Tibial artery (tissue), 4 donors: ENCODE results near the gene INPP5D.

Experiments used
- DNase-seq, 2 donors: peaks; one replicate each; pipeline ENCODE4 v3.0.0-alpha.2; 2019
- H3K27ac ChIP-seq, 2 donors: fragments of 200-600 bp; sonication (generic) in 1 of 2; 1 replicate in 1 of 2; 2 replicates in 1 of 2; pipeline ENCODE4 v1.5.1; 2018 to 2019; ENCODE audit warnings: mild to moderate bottlenecking in 1 of 2
- H3K27me3 ChIP-seq, 2 donors: fragments of 200-600 bp; sonication (generic) in 1 of 2; one replicate each; pipeline versions ENCODE4 v1.5.1 to v1.6.0; 2016 to 2019
- H3K36me3 ChIP-seq, 3 donors: fragments of 200-600 bp; sonication (generic) in 2 of 3; one replicate each; pipeline ENCODE4 v1.5.1; 2016 to 2019; ENCODE audit warnings: mild to moderate bottlenecking in 2 of 3
- H3K4me1 ChIP-seq, 4 donors: fragments of 200-600 bp; sonication (generic) in 2 of 4; 1 replicate in 3 of 4; 2 replicates in 1 of 4; pipeline ENCODE4 v1.5.1; 2016 to 2019
- H3K4me3 ChIP-seq, 2 donors: fragments of 200-600 bp; sonication (generic) in 1 of 2; 1 replicate in 1 of 2; 2 replicates in 1 of 2; pipeline ENCODE4 v1.5.1; 2018 to 2019; ENCODE audit warnings: mild to moderate bottlenecking in 2 of 2
- H3K9me3 ChIP-seq, 3 donors: fragments of 200-600 bp; sonication (generic) in 1 of 3; one replicate each; pipeline ENCODE4 v1.5.1; 2016 to 2019
- intact Hi-C: fragments of 100-400 bp; cut with DNase I; formaldehyde crosslinking; loops from one replicate; pipeline ENCODE4 v1.15.0; 2023; ENCODE audit warnings: low total_unique reads
- TF ChIP-seq, protein P1 (sequence below), 2 experiments: fragments of 200-600 bp in 1 of 2; fragments of 450-650 bp in 1 of 2; IDR thresholded peaks; one replicate each; pipeline ENCODE4 v1.5.1; 2017 to 2019; ENCODE audit warnings: antibody characterized with exemption in 2 of 2, mild to moderate bottlenecking in 1 of 2, moderate library complexity in 1 of 2

The INPP5D gene

DNA sequence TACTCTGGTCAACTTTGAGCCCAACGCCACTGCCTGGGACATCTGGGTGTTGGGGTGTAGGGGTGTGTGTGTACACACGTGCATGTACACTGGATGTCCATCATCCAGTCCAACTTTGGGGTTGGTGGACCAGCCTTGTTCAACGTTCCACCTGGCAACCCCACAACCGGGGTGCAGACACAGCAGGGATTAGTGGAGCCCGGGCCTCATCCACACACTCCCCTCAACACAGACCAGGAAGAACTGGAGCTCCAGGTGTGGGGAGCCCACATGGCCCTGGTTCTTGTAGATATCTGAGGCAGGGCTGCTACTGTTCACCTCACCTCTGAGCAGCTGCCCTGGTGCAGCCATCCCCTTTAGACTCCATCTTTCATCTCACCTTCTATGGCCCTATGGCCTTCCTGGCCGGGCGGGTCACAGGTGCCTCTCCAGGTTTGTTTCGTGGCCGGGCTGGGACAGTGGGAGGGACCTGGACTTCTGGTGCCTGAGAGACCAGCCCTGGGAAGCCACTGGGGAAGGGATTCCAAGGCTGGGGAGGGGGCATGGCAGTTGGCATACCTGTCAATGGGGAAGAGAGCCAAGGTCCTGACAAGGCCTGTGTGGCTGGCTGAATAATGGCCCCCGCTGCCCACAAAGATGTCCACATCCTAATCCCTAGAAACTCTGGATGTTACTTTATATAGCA, 20.2 kb upstream of the INPP5D start:
- Histone ChIP-seq H3K9me3 (no peaks in the 10 kb centered on the region), H3K36me3 (no peaks in the 10 kb centered on the region), H3K27me3 (peaks cover 0 to 10% of the 10 kb centered on the region in 2 donors), H3K4me1 (no peaks in the 10 kb centered on the region), H3K4me3 (no peak overlapping the region), H3K27ac (no peak overlapping the region)
- TF ChIP-seq, protein P1, sequence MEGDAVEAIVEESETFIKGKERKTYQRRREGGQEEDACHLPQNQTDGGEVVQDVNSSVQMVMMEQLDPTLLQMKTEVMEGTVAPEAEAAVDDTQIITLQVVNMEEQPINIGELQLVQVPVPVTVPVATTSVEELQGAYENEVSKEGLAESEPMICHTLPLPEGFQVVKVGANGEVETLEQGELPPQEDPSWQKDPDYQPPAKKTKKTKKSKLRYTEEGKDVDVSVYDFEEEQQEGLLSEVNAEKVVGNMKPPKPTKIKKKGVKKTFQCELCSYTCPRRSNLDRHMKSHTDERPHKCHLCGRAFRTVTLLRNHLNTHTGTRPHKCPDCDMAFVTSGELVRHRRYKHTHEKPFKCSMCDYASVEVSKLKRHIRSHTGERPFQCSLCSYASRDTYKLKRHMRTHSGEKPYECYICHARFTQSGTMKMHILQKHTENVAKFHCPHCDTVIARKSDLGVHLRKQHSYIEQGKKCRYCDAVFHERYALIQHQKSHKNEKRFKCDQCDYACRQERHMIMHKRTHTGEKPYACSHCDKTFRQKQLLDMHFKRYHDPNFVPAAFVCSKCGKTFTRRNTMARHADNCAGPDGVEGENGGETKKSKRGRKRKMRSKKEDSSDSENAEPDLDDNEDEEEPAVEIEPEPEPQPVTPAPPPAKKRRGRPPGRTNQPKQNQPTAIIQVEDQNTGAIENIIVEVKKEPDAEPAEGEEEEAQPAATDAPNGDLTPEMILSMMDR (IDR thresholded peaks at IDR 0.05), result no peak
- intact Hi-C loops, result no loop called here
- DNase-seq, result no peak

DNA sequence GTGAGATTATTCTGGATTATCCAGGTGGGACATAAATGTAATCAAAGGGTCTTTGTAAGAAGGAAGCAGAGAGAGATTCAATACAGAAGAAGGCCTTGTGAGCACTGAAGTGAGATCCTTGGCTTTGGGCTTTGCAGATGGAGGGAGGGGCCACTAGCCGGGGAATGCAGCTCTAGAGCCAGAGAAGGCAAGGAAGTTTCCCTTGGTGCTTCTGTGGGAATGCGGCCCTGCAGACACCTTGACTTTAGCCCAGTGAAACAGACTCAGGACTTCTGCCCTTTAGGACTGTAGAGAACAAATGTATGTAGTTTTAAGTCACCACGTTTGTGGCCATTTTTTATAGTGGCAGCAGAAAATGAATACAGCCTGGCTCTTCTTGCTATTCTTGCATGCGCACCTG, 19.6 kb upstream of the INPP5D start:
- H3K27ac ChIP-seq, result no peak overlapping the region
- intact Hi-C loops, result no loop called here

DNA sequence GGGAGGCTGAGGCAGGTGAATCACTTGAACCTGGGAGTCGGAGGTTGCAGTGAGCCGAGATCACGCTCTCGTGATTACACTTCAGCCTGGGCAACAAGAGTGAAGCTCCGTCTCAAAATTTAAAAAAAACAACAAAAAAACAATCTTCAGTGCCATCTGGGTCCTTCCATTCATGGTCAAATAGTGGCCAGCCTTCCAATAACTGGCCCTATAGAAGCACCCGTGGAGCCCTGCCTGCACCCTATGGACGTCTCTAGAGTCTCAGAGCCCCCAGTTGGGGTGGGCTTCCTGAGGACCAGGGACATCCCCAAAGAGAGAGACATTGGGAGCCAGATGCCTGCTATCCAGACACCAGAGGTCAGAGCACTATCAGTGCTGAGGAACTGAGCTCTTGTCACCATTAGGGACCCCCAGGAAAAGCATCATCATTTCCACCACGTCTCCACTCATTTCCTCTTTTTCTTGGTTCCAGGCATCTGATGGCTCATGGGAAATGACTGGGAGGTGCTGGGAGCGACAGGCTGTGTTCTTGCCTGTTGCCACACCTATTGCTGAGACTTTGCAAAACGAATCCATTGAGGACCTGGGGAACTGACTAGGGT, 18.3 kb upstream of the INPP5D start:
- peaks cover 0 to 10% of the 10 kb centered on the region in 2 donors for H3K27me3 ChIP-seq
- no peak for DNase-seq
- intact Hi-C loops, result no loop called here

More for the DNA sequence above, 19.6 kb upstream of the INPP5D start:
- Histone ChIP-seq H3K4me1 (no peaks in the 10 kb centered on the region), H3K27me3 (peaks cover 0 to 10% of the 10 kb centered on the region in 2 donors), H3K4me3 (no peak overlapping the region), H3K9me3 (no peaks in the 10 kb centered on the region), H3K36me3 (no peaks in the 10 kb centered on the region)
- TF ChIP-seq, protein P1 (IDR thresholded peaks at IDR 0.05), result no peak
- DNase-seq, result no peak

DNA sequence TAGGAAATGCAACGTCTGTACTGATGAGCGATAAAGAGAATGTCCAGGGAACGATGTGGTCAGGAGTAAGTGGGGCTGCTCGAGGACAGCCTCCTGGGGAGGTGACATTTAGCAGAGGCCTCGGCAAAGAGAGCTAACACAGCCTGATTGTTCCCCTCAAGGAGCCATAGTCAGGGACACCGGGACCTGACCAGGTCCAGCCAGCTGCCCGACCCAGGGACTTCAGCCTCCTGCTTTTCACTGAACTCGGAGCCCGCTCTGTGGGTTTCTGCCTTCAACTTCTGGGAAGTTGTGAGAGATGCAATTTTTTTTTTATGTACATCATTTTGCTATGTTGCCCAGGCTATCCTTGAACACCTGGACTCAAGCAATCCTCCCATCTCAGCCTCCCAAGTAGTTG, 17.6 kb upstream of the INPP5D start:
- no peak for DNase-seq
- Histone ChIP-seq H3K36me3 (no peaks in the 10 kb centered on the region), H3K4me3 (no peak overlapping the region), H3K27ac (no peak overlapping the region), H3K9me3 (no peaks in the 10 kb centered on the region), H3K4me1 (no peaks in the 10 kb centered on the region), H3K27me3 (peaks cover 0 to 10% of the 10 kb centered on the region in 2 donors)
- intact Hi-C loops, result no loop called here
- TF ChIP-seq, protein P1 (IDR thresholded peaks at IDR 0.05), result no peak

More for the DNA sequence above, 18.3 kb upstream of the INPP5D start:
- TF ChIP-seq, protein P1 (IDR thresholded peaks at IDR 0.05), result no peak
- Histone ChIP-seq H3K4me1 (no peaks in the 10 kb centered on the region), H3K36me3 (no peaks in the 10 kb centered on the region), H3K27ac (no peak overlapping the region), H3K4me3 (no peak overlapping the region), H3K9me3 (no peaks in the 10 kb centered on the region)

DNA sequence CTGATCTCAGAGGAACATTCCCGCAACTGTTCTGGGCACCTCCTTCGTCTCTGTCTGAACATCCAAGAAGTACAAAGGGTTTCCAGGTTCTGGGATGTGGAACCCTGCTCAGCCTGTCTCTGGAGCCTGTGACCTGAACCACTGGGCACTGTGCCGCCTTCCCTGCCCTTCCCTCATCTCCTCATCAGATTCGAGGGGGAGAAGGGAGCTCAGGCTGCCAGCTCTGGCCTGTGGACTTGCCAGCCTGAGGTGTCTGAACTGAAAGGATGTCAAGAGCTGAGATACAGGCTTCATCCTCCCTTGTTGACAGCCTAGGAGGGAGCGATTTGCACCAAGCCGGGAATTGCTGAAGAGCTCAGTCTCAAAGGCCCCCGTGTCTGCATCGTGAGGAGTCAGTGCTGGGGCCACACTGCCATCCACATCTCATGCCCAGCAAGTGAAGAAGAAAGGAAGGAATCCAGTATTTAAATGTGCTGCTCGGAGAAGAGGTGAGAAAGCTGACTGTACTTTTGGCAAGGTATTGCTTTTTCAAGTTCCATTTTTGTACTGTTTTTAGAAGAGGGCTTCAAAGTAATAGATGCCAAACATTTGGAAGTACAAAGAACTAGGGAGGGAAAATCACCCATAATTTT, 15.1 kb upstream of the INPP5D start:
- H3K27ac ChIP-seq, result no peak overlapping the region
- H3K27me3 ChIP-seq, result peaks cover 0 to 10% of the 10 kb centered on the region in 2 donors
- TF ChIP-seq, protein P1 (IDR thresholded peaks at IDR 0.05), result no peak
- no peak overlapping the region for H3K4me3 ChIP-seq
- H3K9me3 ChIP-seq, result no peaks in the 10 kb centered on the region
- no peak for DNase-seq
- intact Hi-C loops, result no loop called here
- no peaks in the 10 kb centered on the region for H3K4me1 ChIP-seq
- no peaks in the 10 kb centered on the region for H3K36me3 ChIP-seq
